ENCODE results near the gene OXLD1. TPM values are rescaled to one million over a fixed set of nuclear protein-coding genes. Genes with fewer than 3 reads are reported as not detected.

OXLD1 gene
- total and polyA plus RNA-seq, 4 donors = 11.2 to 26.4 (median 19.0) TPM

- TF ChIP-seq JUND (IDR thresholded peaks at IDR 0.05) (no peak), HNF4G (IDR thresholded peaks at IDR 0.05) (no peak), CTCF (IDR thresholded peaks at IDR 0.05; ENCODE audit: low read depth, low read length, missing input control) (no peak), MAX (IDR thresholded peaks at IDR 0.05) (no peak)
Measured at GRCh38 chr17:81662002-81662401, 4.4 kb downstream of the OXLD1 start (continued).

- DNase-seq (ENCODE audit: low spot score) = no peak
- H3K9ac ChIP-seq (ENCODE audit: low read depth in 1 of 2, low read length in 2 of 2) = no peak overlapping the region
- peaks cover 0 to 2% (median 1%) of the 10 kb centered on the region in 4 donors for H3K36me3 ChIP-seq (ENCODE audit: control insufficient read depth in 4 of 4, insufficient read depth in 3 of 4, low read depth in 1 of 4, low read length in 3 of 4)
- H3K4me1 ChIP-seq (ENCODE audit: control insufficient read depth in 4 of 4, insufficient read depth in 4 of 4, low read length in 3 of 4) = peaks cover 2 to 5% (median 3%) of the 10 kb centered on the region in 4 donors
- H3K4me3 ChIP-seq (ENCODE audit: low read depth in 1 of 3, low read length in 3 of 3) = no peak overlapping the region
- no peak for TF ChIP-seq SP1 (IDR thresholded peaks at IDR 0.05)
- no peak for TF ChIP-seq YY1 (IDR thresholded peaks at IDR 0.05)
- TF ChIP-seq RAD21 (IDR thresholded peaks at IDR 0.05) = no peak
- TF ChIP-seq HNF4A (conservative IDR thresholded peaks at IDR 0.05) = no peak
- TF ChIP-seq FOXA1 (IDR thresholded peaks at IDR 0.05) = no peak
- TF ChIP-seq HNF4G (IDR thresholded peaks at IDR 0.05) = no peak
- TF ChIP-seq, protein P1, sequence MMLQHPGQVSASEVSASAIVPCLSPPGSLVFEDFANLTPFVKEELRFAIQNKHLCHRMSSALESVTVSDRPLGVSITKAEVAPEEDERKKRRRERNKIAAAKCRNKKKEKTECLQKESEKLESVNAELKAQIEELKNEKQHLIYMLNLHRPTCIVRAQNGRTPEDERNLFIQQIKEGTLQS (IDR thresholded peaks at IDR 0.05) = no peak
- no peak for TF ChIP-seq TAF1 (conservative IDR thresholded peaks at IDR 0.05)
- TF ChIP-seq REST (IDR thresholded peaks at IDR 0.05) = no peak
- H3K27ac ChIP-seq (ENCODE audit: low read depth in 1 of 2, low read length in 2 of 2) = no peak overlapping the region
- WGBS = 97% methylated on average over 9 of the region's 9 CpGs
- H3K27me3 ChIP-seq (ENCODE audit: control insufficient read depth in 4 of 4, insufficient read depth in 4 of 4, low read length in 3 of 4) = no peaks in the 10 kb centered on the region
- H3K9me3 ChIP-seq (ENCODE audit: control insufficient read depth in 4 of 4, low read length in 3 of 4) = no peaks in the 10 kb centered on the region
Measured at GRCh38 chr17:81660441-81660840, 6.0 kb downstream of the OXLD1 start.

DNA sequence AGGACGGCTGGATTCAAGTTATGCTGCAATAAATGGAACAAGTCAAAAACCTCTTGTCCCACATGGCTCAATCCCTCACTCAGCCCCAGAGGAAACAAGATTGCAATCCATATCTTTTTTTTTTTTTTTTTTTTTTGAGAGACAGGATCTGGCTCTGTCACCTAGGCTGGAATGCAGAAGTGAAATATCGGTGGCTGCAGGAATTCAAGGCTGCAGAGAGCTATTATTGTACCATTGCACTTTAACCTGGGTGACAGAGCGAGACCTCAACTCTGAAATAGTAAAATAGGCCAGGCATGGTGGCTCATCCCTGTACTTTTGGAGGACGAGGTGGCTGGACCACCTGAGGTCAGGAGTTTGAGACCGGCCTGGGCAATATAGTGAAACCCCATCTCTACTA is 7.4 kb downstream of the OXLD1 start:
- no peak for DNase-seq (ENCODE audit: low spot score)
- Histone ChIP-seq H3K27me3 (ENCODE audit: control insufficient read depth in 4 of 4, insufficient read depth in 4 of 4, low read length in 3 of 4) (no peaks in the 10 kb centered on the region), H3K4me3 (ENCODE audit: low read depth in 1 of 3, low read length in 3 of 3) (no peak overlapping the region), H3K36me3 (ENCODE audit: control insufficient read depth in 4 of 4, insufficient read depth in 3 of 4, low read depth in 1 of 4, low read length in 3 of 4) (no peaks in the 10 kb centered on the region), H3K9me3 (ENCODE audit: control insufficient read depth in 4 of 4, low read length in 3 of 4) (no peaks in the 10 kb centered on the region), H3K4me1 (ENCODE audit: control insufficient read depth in 4 of 4, insufficient read depth in 4 of 4, low read length in 3 of 4) (peaks cover 0 to 3% (median 0%) of the 10 kb centered on the region in 4 donors), H3K9ac (ENCODE audit: low read depth in 1 of 2, low read length in 2 of 2) (no peak overlapping the region), H3K27ac (ENCODE audit: low read depth in 1 of 2, low read length in 2 of 2) (no peak overlapping the region)
- WGBS = 79% methylated on average over 5 of the region's 5 CpGs
- TF ChIP-seq, protein P1 (IDR thresholded peaks at IDR 0.05) = no peak
- no peak for TF ChIP-seq YY1 (IDR thresholded peaks at IDR 0.05)
- TF ChIP-seq, protein P2, sequence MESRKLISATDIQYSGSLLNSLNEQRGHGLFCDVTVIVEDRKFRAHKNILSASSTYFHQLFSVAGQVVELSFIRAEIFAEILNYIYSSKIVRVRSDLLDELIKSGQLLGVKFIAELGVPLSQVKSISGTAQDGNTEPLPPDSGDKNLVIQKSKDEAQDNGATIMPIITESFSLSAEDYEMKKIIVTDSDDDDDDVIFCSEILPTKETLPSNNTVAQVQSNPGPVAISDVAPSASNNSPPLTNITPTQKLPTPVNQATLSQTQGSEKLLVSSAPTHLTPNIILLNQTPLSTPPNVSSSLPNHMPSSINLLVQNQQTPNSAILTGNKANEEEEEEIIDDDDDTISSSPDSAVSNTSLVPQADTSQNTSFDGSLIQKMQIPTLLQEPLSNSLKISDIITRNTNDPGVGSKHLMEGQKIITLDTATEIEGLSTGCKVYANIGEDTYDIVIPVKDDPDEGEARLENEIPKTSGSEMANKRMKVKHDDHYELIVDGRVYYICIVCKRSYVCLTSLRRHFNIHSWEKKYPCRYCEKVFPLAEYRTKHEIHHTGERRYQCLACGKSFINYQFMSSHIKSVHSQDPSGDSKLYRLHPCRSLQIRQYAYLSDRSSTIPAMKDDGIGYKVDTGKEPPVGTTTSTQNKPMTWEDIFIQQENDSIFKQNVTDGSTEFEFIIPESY (IDR thresholded peaks at IDR 0.05) = no peak
- no peak for TF ChIP-seq HNF4A (conservative IDR thresholded peaks at IDR 0.05)
- no peak for TF ChIP-seq HNF4G (IDR thresholded peaks at IDR 0.05)
- no peak for TF ChIP-seq TAF1 (conservative IDR thresholded peaks at IDR 0.05)
- no peak for TF ChIP-seq SP1 (IDR thresholded peaks at IDR 0.05)
- TF ChIP-seq GABPA (IDR thresholded peaks at IDR 0.05 in 1 of 2, conservative IDR thresholded peaks at IDR 0.05 in 1 of 2) = no peak
- no peak for TF ChIP-seq FOXA1 (IDR thresholded peaks at IDR 0.05)
- no peak for TF ChIP-seq RXRA (IDR thresholded peaks at IDR 0.05)
- TF ChIP-seq CTCF (IDR thresholded peaks at IDR 0.05; ENCODE audit: low read depth, low read length, missing input control) = no peak
- no peak for TF ChIP-seq FOXA2 (IDR thresholded peaks at IDR 0.05)
